ENCODE results near the gene TMBIM6.

GRCh38 chr12:49764126-49764525 lies 22.8 kb downstream of the TMBIM6 start:
- no peak for TF ChIP-seq TAF1 (IDR thresholded peaks at IDR 0.05; ENCODE audit: control insufficient read depth, extremely low read depth, insufficient read depth, low read length, severe bottlenecking)
- TF ChIP-seq ELK3 (CRISPR knock-in tag; IDR thresholded peaks at IDR 0.05), result no peak
- TF ChIP-seq MAFK (IDR thresholded peaks at IDR 0.05; ENCODE audit: low read length), result no peak
- TF ChIP-seq ZNF444 (CRISPR knock-in tag; IDR thresholded peaks at IDR 0.05), result no peak
- no peak for TF ChIP-seq YY1 (IDR thresholded peaks at IDR 0.05; ENCODE audit: borderline replicate concordance in 1 of 3, control insufficient read depth in 1 of 3, extremely low read depth in 1 of 3, insufficient read depth in 3 of 3, insufficient read length in 1 of 3, insufficient replicate concordance in 2 of 3, low read depth in 1 of 3, low read length in 2 of 3)
- TF ChIP-seq EP400 (IDR thresholded peaks at IDR 0.05), result no peak
- no peak for TF ChIP-seq CTCF (IDR thresholded peaks at IDR 0.05 in 2 of 3, conservative IDR thresholded peaks at IDR 0.05 in 1 of 3; ENCODE audit: insufficient read depth in 2 of 3, low read depth in 1 of 3, low read length in 3 of 3)
- TF ChIP-seq POU5F1 (IDR thresholded peaks at IDR 0.05; ENCODE audit: borderline replicate concordance, low read depth, low read length, partially characterized antibody), result no peak
- TF ChIP-seq RCOR1 (IDR thresholded peaks at IDR 0.05; ENCODE audit: borderline replicate concordance in 1 of 2, low read depth in 2 of 2, low read length in 2 of 2), result no peak
- no peak for TF ChIP-seq HMG20B (CRISPR knock-in tag; IDR thresholded peaks at IDR 0.05)

Data from K562 (cell line).